ENCODE data around the gene SPR. TPM values are rescaled to one million over a fixed set of nuclear protein-coding genes. Genes with fewer than 3 reads are reported as not detected.

SPR gene
- total and polyA plus RNA-seq, 2 donors (not counting 3 experiments of a cell fraction or from before 2014, with no cell fraction given), result 22.0 to 27.6 TPM

- Histone ChIP-seq H3K4me1 (ENCODE audit: control insufficient read depth, extremely low read depth, insufficient read depth, low read length) (no peaks in the 10 kb centered on the region), H3K4me2 (ENCODE audit: insufficient read depth, low read length) (no peak overlapping the region), H2AFZ (ENCODE audit: low read depth, low read length) (no peak overlapping the region), H3K9me1 (replicated peaks; ENCODE audit: control insufficient read depth, extremely low read depth, insufficient read depth, low read length) (no peaks in the 10 kb centered on the region), H3K79me2 (ENCODE audit: control insufficient read depth, insufficient read depth, low read length) (no peaks in the 10 kb centered on the region), H3K9ac (replicated peaks; ENCODE audit: extremely low read depth, insufficient read depth, low read length) (no peak overlapping the region), H3K36me3 (ENCODE audit: control insufficient read depth in 2 of 2, extremely low read depth in 1 of 2, insufficient read depth in 2 of 2, low read length in 2 of 2) (no peaks in the 10 kb centered on the region), H4K20me1 (replicated peaks; ENCODE audit: control insufficient read depth, extremely low read depth, insufficient read depth, low read length) (no peaks in the 10 kb centered on the region), H3K4me3 (replicated peaks in 1 of 3; ENCODE audit: insufficient read depth in 1 of 3, low read depth in 1 of 3, low read length in 3 of 3) (no peak overlapping the region), H3K9me3 (replicated peaks; ENCODE audit: control insufficient read depth, insufficient read depth, low read length) (no peaks in the 10 kb centered on the region), H3K27me3 (ENCODE audit: control insufficient read depth in 2 of 2, insufficient read depth in 2 of 2, low read length in 2 of 2) (peaks cover 19 to 32% of the 10 kb centered on the region in 2 experiments), H3K27ac (ENCODE audit: insufficient read depth, low read depth, low read length) (no peak overlapping the region)
- intact Hi-C loops (cut with micrococcal nuclease) (no loop called here), dilution Hi-C loops (cut with MboI; ENCODE audit: extremely low pct_ligation_motif_present, low sequenced_read_pairs) (no loop called here)
- TF ChIP-seq, protein P1, sequence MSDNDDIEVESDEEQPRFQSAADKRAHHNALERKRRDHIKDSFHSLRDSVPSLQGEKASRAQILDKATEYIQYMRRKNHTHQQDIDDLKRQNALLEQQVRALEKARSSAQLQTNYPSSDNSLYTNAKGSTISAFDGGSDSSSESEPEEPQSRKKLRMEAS (IDR thresholded peaks at IDR 0.05; ENCODE audit: insufficient read depth, insufficient read length), result no peak
- TF ChIP-seq, protein P2, sequence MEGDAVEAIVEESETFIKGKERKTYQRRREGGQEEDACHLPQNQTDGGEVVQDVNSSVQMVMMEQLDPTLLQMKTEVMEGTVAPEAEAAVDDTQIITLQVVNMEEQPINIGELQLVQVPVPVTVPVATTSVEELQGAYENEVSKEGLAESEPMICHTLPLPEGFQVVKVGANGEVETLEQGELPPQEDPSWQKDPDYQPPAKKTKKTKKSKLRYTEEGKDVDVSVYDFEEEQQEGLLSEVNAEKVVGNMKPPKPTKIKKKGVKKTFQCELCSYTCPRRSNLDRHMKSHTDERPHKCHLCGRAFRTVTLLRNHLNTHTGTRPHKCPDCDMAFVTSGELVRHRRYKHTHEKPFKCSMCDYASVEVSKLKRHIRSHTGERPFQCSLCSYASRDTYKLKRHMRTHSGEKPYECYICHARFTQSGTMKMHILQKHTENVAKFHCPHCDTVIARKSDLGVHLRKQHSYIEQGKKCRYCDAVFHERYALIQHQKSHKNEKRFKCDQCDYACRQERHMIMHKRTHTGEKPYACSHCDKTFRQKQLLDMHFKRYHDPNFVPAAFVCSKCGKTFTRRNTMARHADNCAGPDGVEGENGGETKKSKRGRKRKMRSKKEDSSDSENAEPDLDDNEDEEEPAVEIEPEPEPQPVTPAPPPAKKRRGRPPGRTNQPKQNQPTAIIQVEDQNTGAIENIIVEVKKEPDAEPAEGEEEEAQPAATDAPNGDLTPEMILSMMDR (IDR thresholded peaks at IDR 0.05; ENCODE audit: extremely low read depth in 1 of 2, insufficient read depth in 1 of 2, low read depth in 1 of 2, low read length in 2 of 2), result no peak
- TF ChIP-seq GATA2 (IDR thresholded peaks at IDR 0.05; ENCODE audit: insufficient read depth, insufficient read length, low read depth, low read length) (no peak), POLR2A (IDR thresholded peaks at IDR 0.05; ENCODE audit: low read depth, low read length) (no peak), EZH2 (IDR thresholded peaks at IDR 0.05; ENCODE audit: borderline replicate concordance, low read depth, low read length, severe bottlenecking) (no peak), POLR2AphosphoS5 (IDR thresholded peaks at IDR 0.05; ENCODE audit: insufficient read depth, low read depth, low read length) (no peak), FOS (IDR thresholded peaks at IDR 0.05; ENCODE audit: borderline replicate concordance, insufficient read depth, low read length) (no peak), JUN (IDR thresholded peaks at IDR 0.05; ENCODE audit: borderline replicate concordance, insufficient read depth, insufficient read length, low read depth) (no peak), MYC (IDR thresholded peaks at IDR 0.05; ENCODE audit: low read depth, low read length) (no peak)
- POLR2A ChIA-PET, result no interaction called here
- FAIRE-seq, result no peak
- DNase-seq (ENCODE audit: low read depth, low spot score), result no peak
- BruUV-seq (replicated peaks), result no TSS peak
- CTCF ChIA-PET, result interaction anchor here (4.1 kb wide), 1 partner anchor 40 kb away, joined by 26 read pairs; no protein-coding TSS in a partner anchor
Measured at GRCh38 chr2:72933646-72934151, 46.5 kb downstream of the SPR start.
